ENCODE measurements around the gene PIEZO1.

Gene PIEZO1

GRCh38 chr16:88699180-88699579, 85.8 kb downstream of the PIEZO1 start:
- DNase-seq, result no peak

- DNase-seq, result no peak
Observed at GRCh38 chr16:88698646-88699045, 86.4 kb downstream of the PIEZO1 start.

- DNase-seq, result no peak
Observed at GRCh38 chr16:88697831-88698615, 87.0 kb downstream of the PIEZO1 start.

- no peak for DNase-seq
Observed at GRCh38 chr16:88697116-88697830, 87.7 kb downstream of the PIEZO1 start.

GRCh38 chr16:88696441-88696840, 88.6 kb downstream of the PIEZO1 start:
- no peak for DNase-seq

- DNase-seq, result no peak
Observed at GRCh38 chr16:88695753-88696152, 89.3 kb downstream of the PIEZO1 start.

GRCh38 chr16:88695218-88695617, 89.8 kb downstream of the PIEZO1 start:
- no peak for DNase-seq

- DNase-seq, result no peak
Observed at GRCh38 chr16:88694221-88695087, 90.6 kb downstream of the PIEZO1 start.

GRCh38 chr16:88693420-88694177, 91.4 kb downstream of the PIEZO1 start:
- no peak for DNase-seq

GRCh38 chr16:88692861-88693260, 92.2 kb downstream of the PIEZO1 start:
- DNase-seq, result no peak

- DNase-seq, result no peak
Observed at GRCh38 chr16:88691924-88692560, 93.0 kb downstream of the PIEZO1 start.

- no peak for DNase-seq
Observed at GRCh38 chr16:88691129-88691813, 93.7 kb downstream of the PIEZO1 start.

- no peak for DNase-seq
Observed at GRCh38 chr16:88690341-88691128, 94.5 kb downstream of the PIEZO1 start.

GRCh38 chr16:88688013-88688778, 96.8 kb downstream of the PIEZO1 start:
- DNase-seq, result no peak

- DNase-seq, result no peak
Observed at GRCh38 chr16:88687676-88688012, 97.4 kb downstream of the PIEZO1 start.

GRCh38 chr16:88687254-88687576, 97.8 kb downstream of the PIEZO1 start:
- DNase-seq, result no peak

- peak; percentile 69 to 77 (median 72) for DNase-seq
Observed at GRCh38 chr16:88686439-88687253, 98.4 kb downstream of the PIEZO1 start, which contains the start of gene SNAI3. Gene SNAI3 (minus strand): TSS chr16:88686507. CDS start chr16:88686406, 101 bp downstream.

GRCh38 chr16:88686062-88686438, 99.0 kb downstream of the PIEZO1 start:
- no peak for DNase-seq

Data from activated CD4-positive, CD25-positive, alpha-beta regulatory T cell (primary cell).